Stimulated activated CD8-positive, alpha-beta memory T cell treated with anti-CD3 and anti-CD28 coated beads, Interleukin-7, amount 100 ng/mL, for 24 hours (primary cell): ENCODE results near the gene GRIN3B.

Source experiments
- DNase-seq: peaks from one replicate; pipeline ENCODE4 v3.0.0-alpha.2; 2020; ENCODE audit warnings: low read depth

GRIN3B gene

GRCh38 chr19:1007399-1008251 is 7.4 kb downstream of the GRIN3B start:
- DNase-seq: no peak

- no peak for DNase-seq
Observed at GRCh38 chr19:1008268-1009040, 8.2 kb downstream of the GRIN3B start.

- DNase-seq: no peak
Observed at GRCh38 chr19:1009041-1009980, 9.1 kb downstream of the GRIN3B start.

- DNase-seq: no peak
Observed at GRCh38 chr19:1009981-1010538, 9.8 kb downstream of the GRIN3B start.

- no peak for DNase-seq
Observed at GRCh38 chr19:1010586-1011510, 10.6 kb downstream of the GRIN3B start.

- no peak for DNase-seq
Observed at GRCh38 chr19:1011831-1012333, 11.7 kb downstream of the GRIN3B start.

GRCh38 chr19:1012334-1012733 is 12.1 kb downstream of the GRIN3B start:
- DNase-seq: no peak

- DNase-seq: no peak
Observed at GRCh38 chr19:1013218-1013617, 13.0 kb downstream of the GRIN3B start.

- DNase-seq: no peak
Observed at GRCh38 chr19:1014161-1015060, 14.2 kb downstream of the GRIN3B start.

- DNase-seq: no peak
Observed at GRCh38 chr19:1015061-1015781, 15.0 kb downstream of the GRIN3B start.

GRCh38 chr19:1015782-1016646 is 15.8 kb downstream of the GRIN3B start:
- DNase-seq: no peak

- no peak for DNase-seq
Observed at GRCh38 chr19:1016647-1017114, 16.5 kb downstream of the GRIN3B start.

- no peak for DNase-seq
Observed at GRCh38 chr19:1017115-1017905, 17.1 kb downstream of the GRIN3B start.

GRCh38 chr19:1017906-1018305 is 17.7 kb downstream of the GRIN3B start:
- no peak for DNase-seq

GRCh38 chr19:1018393-1018792 is 18.2 kb downstream of the GRIN3B start:
- DNase-seq: no peak

- no peak for DNase-seq
Observed at GRCh38 chr19:1018932-1019615, 18.9 kb downstream of the GRIN3B start.
